GM19035 (cell line): ENCODE data around the gene ADGRV1.

ENCODE experiments used
- ATAC-seq: cut with Tn5 transposase; IDR thresholded peaks from one replicate; pipeline ENCODE4 v1.9.1; 2021; ENCODE audit not compliant: unreplicated experiment

The ADGRV1 gene

GRCh38 chr5:91091471-91092234, 533.1 kb downstream of the ADGRV1 start:
- ATAC-seq, result no peak

GRCh38 chr5:91092859-91093783, 534.5 kb downstream of the ADGRV1 start:
- ATAC-seq, result no peak

- no peak for ATAC-seq
Observed at GRCh38 chr5:91095313-91095712, 536.7 kb downstream of the ADGRV1 start.

- no peak for ATAC-seq
Observed at GRCh38 chr5:91095786-91096385, 537.3 kb downstream of the ADGRV1 start.

- no peak for ATAC-seq
Observed at GRCh38 chr5:91098541-91098940, 539.9 kb downstream of the ADGRV1 start.

GRCh38 chr5:91101600-91102379, 543.2 kb downstream of the ADGRV1 start:
- peak; percentile 98 for ATAC-seq

DNA sequence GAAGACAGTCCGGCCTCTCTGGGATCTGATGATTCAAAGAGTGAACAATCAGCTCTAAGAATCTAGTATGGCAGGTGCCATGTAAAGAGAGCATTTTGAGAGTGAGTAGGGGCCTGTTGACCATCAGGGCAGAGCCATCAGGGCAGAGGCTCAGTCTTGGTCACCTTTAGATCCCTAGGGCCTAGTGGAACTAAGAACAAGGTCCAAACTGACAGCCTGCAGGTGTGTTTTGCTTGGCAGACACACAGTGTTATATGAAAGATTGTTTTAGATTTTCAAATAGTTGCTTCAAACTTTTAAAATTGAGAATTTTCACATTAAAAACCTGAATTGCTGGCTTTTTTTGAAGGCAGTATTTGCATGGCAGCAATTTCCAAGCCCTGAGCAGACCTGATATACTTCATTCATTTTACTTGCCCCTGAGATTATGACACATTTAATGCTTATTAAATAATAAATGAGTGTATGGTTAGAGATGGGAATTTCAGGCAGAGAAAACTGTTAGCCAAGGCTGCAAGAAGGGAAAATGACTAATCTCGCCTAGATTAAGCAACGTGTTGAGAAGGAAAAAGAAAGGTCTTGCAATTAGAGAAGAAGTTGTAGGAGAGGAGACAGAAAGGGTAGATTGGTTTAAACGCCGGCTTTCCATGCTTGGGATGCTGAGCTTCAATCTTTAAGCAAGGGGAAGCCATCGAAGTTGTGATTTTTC, 544.9 kb downstream of the ADGRV1 start:
- no peak for ATAC-seq

GRCh38 chr5:91104062-91104448, 545.5 kb downstream of the ADGRV1 start:
- ATAC-seq, result no peak

GRCh38 chr5:91106842-91107511, 548.4 kb downstream of the ADGRV1 start:
- no peak for ATAC-seq

DNA sequence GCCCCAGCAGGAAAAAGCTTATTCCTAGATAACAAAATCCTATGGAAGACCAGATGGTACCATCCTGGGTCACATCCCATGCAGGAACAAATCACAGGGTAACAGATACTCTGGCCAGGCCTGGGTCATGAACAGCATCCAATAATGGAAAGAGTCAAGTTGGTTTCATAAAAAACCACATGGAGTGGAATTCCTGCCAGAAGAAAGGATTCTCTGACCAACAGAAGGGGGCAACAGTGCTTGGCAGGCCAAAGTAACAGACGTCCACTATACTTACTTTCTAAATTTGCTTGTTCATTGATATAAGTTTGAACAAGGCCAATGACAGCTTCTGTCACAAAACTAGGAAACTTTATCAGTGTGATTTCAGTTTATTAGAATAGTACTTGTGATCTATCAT, 551.0 kb downstream of the ADGRV1 start:
- ATAC-seq, result no peak

GRCh38 chr5:91110686-91111085, 552.1 kb downstream of the ADGRV1 start:
- ATAC-seq, result no peak

DNA sequence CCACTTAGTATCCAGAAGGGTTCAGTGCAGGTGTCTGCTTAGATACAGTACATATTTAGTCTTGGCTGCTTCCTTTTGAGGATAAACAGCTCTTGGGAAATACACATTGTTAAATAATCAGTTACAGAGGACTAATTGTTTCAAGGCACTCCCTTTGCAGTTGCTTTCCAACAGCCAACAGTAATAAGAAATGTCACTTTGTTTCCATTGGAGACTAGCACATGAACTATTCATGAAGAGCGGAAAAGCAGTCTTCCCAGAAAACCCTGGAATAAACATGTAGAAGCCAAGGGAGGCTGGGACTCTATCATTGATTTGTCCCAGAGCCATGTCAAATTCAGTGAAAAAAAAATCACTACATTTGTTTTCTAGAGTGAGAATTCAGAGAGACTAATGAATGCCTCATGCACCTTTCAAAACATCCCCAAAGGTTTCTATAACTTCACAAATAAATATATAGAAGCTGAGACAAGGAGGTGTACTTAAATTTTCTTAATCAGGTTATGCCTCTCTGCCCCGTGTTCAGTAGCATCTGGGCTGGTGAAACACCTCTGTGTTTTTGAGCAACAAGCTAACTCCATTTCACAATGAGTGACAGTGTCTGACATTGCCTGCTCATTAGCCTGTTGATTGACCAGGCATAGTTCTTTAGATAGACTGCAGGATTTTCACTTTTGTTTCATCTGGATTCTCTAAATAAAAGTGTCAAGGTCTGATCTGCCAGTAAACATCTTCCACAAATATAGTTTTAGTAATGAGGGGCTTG, 553.1 kb downstream of the ADGRV1 start:
- no peak for ATAC-seq

DNA sequence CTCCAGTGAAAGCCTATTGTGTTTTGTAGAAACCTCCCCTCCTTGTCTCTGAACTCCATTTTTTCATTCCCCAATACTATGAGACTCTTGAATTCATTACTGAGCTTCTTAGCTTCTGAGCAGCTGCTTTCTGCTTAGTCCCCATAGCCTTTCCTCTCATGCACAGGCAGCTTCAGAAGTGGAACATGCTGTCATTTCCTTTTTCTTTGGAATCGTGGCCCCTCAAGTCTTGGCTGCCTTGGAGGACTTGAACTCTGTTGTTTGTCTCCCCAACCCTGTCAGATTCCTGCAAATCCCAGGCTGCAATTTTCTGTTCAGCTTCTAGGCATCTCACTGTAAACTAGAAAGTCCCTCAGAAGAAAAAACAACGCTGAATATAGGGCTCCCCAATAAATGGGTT, 556.1 kb downstream of the ADGRV1 start:
- no peak for ATAC-seq

GRCh38 chr5:91118354-91118753, 559.8 kb downstream of the ADGRV1 start:
- no peak for ATAC-seq

GRCh38 chr5:91118796-91119195, 560.2 kb downstream of the ADGRV1 start:
- no peak for ATAC-seq

DNA sequence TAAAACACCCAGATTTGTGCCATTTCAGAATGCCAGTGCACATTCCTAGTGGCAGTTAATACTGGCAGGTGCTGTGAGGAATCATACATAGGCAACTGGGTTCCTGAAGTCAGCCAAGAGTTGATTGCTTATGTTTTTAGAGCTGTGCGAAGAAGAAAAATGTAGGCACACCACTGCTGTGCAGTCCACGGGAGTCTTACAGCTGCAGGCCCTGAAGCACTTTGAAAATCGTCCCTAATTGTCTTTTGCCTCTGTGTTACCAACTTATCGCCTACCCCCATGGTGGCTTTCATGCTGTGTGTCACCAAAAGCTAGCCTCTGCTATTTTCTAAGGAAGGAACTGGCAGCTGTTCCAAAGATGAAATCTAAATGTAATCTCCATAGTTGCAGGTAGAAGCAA, 560.6 kb downstream of the ADGRV1 start:
- no peak for ATAC-seq

DNA sequence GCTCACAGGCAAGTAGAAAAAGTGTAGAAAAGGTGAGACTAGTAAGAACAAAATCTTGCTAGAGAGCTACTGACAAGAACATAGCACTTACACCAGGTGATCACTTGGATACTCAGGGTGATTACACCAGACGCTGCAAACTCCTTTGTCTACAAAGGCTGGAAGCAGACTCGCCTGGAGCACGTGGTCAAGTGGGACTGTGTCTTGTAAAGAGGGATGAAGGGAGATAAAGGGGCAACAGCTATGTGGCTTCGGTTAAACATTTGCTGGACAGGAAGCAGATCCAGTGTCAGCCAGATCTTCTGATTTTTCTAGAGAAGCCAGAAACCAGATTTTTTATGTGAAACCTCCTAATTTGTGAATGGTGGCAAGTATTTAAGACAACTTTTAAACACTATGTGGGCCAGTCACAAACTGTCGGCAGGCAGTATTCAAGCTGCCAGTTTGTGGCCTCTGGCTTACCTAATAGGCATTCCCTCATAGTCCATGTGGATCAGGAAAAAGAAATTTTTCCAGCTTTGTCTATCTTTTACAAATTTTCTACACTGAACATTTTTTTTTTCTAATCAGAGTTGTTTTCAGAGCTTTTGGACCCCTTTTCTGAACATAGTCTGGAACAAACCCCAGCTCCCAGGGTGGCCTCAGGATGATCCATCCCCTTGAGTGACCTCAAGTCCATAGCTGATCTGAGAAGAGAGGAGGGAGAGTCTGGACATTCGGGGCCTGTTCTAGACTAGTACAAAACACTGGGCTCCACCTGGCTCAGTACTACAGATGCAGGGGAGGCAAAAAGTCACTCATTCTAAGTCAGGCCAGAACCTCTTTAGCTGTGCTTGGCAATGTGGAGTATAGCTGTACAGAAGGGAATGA, 561.6 kb downstream of the ADGRV1 start:
- ATAC-seq, result no peak

- ATAC-seq, result no peak
Observed at GRCh38 chr5:91121347-91121993, 562.9 kb downstream of the ADGRV1 start.
